ENCODE data around the gene HOXA9.
A peak's percentile ranks its signal among the peaks of the same experiment; 100 is the strongest.

The HOXA9 gene

DNA sequence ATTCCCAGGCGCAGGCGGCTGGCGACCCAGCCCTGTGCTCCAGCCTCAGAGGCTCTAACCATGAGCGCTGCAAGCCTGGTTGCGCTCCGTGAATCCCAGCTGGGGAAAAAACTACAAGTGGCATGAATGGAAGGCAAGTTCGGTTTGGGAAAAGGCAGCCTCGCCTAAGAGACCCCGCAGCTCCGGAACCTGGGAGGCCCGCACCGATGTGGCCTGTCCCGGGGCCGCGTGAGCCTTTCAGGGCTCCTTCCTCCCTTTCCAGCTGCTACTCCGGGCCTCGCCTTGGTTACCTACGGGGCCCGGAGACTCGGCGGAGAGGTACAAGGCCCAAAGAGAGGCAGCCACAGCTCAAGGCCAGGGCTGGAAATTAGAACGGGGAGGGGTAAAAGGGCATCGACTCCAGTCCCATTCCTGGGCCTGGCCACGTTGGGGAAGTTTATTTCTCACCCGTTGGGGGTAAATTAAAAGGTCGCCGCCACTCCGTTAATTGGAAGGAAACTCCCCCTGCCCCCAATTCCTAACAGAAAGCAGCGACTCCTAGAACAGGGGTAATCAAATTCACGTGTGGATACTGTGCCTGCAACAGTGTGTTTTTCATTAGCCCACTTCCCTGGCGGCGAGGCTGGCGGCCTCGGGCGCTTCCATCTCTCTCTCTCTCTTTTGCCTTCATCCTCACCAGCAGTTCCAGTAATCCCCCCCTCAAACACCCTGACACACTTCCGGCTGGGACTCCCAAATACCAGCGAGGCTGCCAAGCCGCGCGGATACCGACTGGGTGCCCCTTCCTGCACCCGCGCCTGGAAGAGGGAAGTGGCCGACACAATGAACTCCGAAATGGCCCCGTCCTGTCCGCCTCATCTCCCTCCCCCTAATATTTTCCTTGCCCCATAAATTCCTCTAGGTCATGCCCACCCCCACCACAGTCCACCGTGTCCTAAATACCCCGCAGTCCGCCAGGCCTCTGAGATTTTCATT lies 1.5 kb upstream of the HOXA9 start:
- DNase-seq (ENCODE audit: insufficient read length, low spot score): no peak
- peak; percentile 57 for FAIRE-seq

- FAIRE-seq (no peak), DNase-seq (ENCODE audit: insufficient read length, low spot score) (no peak)
Observed at GRCh38 chr7:27165996-27166530, 726 bp upstream of the HOXA9 start.

DNA sequence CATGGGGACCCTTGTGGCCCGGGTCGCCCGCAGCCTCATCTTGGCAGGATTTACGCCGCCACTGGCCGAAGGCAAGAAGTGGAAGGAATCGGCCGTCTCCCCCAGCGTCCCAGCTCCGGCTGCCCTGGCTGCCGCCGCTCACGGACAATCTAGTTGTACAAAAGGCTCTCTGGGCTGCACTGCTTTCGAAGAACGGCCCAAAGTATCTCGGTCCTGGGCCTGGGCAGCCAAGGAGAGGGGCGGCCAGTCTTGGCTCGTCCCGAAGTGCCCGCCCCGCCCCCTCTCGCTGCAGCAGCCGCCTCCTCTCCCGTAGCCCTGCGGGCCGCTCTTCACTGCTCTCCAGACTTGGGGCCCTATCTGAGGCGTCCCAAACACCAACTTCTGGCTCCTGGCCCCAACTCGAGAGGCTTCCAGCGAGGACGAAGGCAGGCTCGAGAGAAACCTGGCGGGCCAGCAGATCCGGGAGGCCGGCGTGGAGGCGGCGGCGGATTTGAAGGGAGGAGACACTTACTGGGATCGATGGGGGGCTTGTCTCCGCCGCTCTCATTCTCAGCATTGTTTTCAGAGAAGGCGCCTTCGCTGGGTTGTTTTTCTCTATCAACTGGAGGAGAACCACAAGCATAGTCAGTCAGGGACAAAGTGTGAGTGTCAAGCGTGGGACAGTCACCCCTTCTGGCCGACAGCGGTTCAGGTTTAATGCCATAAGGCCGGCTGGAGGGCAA lies 809 bp downstream of the HOXA9 start:
- DNase-seq (ENCODE audit: insufficient read length, low spot score): no peak
- peak; percentile 9 for FAIRE-seq

DNA sequence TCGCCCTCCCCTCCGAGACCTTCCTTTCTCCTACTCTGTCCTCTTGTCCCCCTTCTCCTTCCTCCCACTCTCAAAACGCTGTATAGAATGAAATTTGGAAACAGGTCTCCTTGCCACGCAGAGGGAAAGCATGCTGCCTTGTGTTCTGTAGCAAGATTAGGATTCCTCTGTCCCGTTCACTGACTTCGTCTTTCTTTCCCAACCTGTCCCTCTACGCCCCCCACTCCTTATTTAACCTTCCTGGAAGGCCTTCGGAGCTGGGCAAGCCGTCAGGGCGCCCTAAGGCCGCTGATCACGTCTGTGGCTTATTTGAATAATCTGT lies 1.3 kb downstream of the HOXA9 start:
- DNase-seq (ENCODE audit: insufficient read length, low spot score) (no peak), FAIRE-seq (no peak)

DNA sequence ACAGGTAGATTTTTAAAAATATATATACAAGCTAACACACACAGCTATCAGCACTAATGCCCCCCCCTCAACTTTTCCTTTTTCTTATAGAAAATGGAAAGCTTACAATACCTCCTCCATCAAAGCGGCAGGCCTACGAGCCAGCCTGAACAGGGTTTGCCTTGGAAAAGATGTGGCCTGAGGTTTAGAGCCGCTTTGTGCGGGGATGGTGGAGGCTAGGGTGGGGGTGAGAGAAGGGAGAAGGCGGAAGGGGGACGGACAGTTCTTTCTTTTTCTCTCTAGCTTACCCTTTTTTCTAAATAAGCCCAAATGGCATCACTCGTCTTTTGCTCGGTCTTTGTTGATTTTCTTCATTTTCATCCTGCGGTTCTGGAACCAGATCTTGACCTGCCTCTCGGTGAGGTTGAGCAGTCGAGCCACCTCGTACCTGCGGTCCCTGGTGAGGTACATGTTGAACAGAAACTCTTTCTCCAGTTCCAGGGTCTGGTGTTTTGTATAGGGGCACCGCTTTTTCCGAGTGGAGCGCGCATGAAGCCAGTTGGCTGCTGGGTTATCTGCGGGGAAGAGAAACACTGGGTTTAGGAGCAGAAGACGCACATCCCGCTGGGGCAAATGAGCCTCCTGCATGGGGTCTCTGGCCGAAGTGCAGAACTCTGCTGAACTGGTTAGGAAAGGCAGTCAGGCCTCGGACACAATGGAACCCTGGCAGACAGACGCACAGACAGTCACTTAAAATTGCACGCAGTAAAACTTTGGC lies 1.9 kb downstream of the HOXA9 start:
- FAIRE-seq: no peak
- DNase-seq (ENCODE audit: insufficient read length, low spot score): no peak

DNA sequence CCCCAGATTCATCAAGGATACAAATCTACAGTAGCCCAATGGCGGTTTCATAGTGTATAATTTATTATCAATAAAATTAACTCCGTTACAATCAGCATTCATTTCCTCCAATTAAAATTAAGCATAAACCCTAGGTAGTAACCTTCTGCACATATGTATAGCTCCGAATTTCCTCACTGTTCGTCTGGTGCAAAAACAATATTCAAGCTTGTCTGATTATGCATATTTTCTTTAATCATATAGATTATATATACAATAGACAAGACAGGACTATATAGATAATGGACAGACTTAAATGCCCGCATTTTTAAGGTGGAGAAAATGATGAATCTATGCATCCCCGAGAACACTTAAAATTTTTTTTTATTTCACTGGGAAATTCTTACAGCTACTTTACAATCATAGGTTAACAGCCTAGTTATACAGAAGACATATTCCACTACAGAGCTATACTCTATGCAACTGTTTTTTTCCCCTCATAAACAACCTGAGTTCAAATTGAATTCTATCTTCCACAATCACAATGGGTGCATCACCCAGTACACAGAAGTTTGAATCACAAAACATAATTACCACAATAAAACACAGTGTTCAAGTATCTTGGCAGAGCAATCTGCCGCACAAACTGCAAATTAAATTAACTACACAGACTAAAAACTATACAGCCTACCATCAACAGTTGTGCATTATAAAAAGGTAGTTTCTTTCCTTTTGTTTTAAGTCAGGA lies 2.6 kb downstream of the HOXA9 start:
- DNase-seq (ENCODE audit: insufficient read length, low spot score) (no peak), FAIRE-seq (no peak)

DNA sequence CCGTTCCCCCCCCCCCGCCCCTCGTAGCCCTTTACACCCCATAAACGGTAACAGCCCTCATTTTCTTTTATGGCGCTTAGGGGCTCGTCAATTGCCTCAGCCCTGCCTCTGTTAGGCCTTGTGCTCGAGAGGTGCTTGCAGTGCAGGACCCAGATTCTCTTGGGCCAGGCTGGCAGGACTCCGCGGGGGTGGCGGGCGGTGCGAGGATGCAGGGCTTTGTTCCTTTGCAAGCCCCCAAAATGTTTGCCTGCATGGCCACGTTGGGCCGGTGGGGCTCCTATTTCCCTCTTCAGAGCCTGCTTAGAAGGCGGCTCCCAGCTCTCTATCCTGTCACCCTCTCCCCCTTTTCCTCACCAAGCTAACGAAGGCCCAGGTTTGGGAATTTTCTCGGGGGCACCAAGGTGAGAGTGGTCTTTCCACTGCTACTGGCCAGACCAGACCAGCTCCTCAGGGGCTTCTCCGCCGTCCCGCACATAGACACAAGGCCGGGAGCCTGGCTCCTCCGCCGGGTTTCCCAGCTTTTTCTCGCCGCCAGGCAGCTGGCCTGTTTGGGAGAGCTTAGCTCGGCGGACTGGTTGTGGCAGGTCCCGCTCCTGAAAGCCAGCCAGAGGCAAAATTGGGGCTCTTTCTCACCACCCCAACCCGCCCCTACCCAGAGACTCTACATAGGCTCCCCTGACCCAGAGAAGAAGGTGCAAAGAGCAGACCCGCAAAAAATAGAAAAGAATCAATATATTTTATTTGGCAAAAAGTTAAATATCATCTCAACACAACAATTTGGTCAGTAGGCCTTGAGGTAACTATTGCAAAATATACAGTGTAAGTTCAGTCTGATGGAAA lies 3.4 kb downstream of the HOXA9 start:
- FAIRE-seq (no peak), DNase-seq (ENCODE audit: insufficient read length, low spot score) (no peak)

- no peak for DNase-seq (ENCODE audit: insufficient read length, low spot score)
- no peak for FAIRE-seq
Observed at GRCh38 chr7:27161214-27161720, 4.1 kb downstream of the HOXA9 start.

DNA sequence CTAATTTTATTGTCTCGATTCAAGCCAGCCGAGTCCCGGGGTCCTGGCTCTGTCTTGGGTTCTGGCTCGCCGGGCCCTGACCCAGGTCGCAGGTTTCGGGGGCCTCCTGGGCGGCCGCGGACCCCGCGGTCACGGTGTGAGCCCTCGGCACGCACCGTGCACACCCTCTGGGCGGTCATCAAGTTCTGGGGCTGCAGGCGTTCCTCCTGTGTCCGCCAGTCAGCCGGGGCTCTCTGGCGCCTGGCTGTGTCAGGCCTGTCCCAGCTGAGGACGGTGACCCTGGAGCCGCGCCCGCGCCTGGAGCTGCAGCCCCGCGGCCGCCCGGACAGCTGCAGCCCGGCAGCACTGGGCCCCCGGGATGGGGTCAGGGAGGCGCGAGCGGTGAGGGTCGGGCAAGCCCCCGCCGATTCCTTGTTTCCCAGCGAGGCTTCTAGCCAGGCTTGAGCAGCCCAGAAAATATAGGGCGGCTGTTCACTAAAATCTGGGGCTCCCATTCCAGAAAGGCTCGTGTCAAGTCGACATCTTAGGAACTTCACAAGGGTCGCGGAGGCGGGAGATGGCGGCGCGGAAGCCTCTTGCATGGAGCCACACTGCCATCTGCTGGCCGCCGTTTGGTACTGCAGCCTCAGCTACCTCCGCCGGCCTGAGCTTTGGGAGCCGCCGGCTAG lies 4.7 kb downstream of the HOXA9 start:
- peak; percentile 72 for FAIRE-seq
- DNase-seq (ENCODE audit: insufficient read length, low spot score): peak; percentile 76

DNA sequence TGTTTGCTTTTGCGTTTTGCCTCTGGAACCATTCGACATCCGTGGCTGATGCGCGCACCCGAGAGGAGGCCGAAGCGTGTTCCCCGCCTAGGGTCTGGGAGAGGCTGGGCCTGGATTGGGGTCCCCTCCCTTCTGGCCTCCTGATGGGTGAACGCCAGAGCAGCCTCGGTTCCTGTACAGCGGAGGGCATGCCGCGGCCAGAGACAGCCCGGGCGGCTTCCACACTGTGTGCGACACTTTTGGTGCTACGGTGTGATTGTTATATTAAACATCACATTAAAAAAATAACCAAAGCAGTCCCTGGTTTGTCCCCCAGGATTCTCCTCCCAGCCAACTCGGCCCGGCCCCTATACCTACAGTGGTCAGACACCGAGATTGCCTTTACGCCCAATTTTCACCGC lies 5.2 kb downstream of the HOXA9 start:
- no peak for DNase-seq (ENCODE audit: insufficient read length, low spot score)
- no peak for FAIRE-seq

- FAIRE-seq: no peak
Observed at GRCh38 chr7:27159266-27160144, 5.8 kb downstream of the HOXA9 start.

DNA sequence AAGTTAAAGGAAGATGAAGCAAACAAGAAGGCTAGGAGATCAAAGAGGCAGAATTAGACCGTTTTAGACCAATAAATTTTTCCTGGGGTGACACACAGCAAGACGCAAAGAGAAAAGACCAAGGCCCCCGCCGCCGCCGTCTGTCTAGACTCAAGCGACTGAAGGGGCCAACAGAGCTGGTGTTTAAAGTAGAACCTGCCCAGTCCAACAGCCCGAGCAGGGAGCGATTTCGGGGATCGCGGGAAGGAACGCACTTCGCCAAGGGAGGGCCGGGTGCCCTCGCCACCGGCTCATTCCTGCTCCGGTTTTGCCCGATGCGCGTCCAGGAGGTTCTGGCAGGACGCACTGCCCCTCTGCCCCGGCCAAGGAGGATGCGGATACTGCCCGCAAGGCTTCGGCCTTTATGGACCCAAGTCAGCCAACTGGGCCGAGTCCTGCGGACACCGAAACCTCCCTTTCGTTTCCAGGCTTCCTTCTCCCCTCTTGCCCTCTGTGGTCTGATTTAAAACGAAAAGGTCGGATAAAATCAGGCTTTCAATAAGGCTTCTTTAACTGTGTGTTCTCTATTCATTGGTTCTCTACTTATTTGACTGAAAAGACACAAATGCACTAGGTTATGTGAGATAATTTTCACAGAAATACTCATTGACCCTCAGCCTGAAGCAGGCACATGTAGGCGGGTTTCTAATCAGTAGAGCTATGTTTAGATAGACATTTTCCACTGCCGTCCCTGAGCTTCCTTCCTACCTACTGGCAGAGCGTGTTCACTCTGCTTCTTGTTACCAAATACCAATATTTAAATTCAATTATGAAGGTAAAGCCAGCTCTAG lies 6.7 kb downstream of the HOXA9 start:
- no peak for DNase-seq (ENCODE audit: insufficient read length, low spot score)
- FAIRE-seq: no peak

More at GRCh38 chr7:27159266-27160144, 5.8 kb downstream of the HOXA9 start:
- no peak for DNase-seq (ENCODE audit: insufficient read length, low spot score)

- FAIRE-seq: no peak
Observed at GRCh38 chr7:27157702-27158431, 7.5 kb downstream of the HOXA9 start.

DNA sequence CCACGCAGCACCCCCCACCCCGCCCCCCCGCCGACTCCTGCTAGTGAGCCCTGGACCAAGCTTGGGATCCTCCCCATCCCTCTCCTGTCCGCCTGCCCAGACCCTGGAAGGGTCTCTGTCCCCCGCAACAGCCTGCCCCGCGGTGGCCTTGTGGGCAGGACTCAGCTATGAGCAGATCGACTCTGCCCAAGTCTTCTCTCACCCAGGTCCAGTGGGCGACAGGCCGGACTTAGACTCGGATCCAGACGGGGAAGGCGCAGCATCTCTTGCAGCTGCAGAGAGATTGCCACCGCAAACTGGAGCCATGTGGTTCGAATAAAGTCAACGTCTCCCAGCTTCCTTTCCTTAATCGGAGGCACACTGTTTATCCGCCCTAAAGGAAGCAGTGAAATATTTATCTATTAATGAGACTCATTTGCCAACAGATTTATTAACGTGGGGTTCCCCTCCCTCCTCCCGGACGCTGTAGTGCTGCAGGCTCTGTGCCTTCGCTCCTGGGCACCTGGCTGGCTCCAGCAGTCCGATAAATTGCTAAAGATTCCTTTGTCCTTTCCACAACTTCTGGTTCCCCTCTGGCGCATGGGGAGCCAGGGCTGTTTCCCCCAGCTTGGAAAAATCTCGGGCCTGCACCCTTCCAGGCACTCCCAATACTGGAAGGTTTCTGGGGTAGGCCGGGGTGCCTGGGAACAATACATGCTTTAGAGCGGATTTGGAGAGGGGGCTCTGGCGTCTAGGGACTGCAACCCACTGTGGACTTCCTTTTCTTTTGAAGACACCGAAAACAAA lies 8.2 kb downstream of the HOXA9 start:
- FAIRE-seq: no peak
- no peak for DNase-seq (ENCODE audit: insufficient read length, low spot score)

More at GRCh38 chr7:27157702-27158431, 7.5 kb downstream of the HOXA9 start:
- no peak for DNase-seq (ENCODE audit: insufficient read length, low spot score)

DNA sequence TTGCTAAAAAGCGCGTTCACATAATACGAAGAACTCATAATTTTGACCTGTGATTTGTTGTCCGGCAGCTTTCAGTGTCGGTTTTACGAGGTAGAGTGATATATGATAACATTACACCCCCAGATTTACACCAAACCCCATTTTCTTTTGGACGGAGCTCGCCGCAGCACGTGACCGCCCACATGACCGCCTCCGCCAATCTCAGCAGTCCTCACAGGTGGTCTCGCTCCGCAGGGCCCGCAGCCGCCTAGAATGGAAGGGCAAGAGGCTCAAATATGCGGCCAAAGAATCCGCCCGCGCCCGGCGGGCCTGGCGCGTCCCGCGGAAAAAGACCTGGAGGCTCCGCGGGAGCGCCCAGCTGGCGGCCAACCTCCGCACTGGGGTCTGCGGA lies 8.8 kb downstream of the HOXA9 start, which contains the start of gene HOXA7:
Gene HOXA7, minus strand, starts transcription at position 168 of the 391 bp plus-strand sequence. Its CDS starts 130 bp downstream, at position 38.
- DNase-seq (ENCODE audit: insufficient read length, low spot score) (peak; percentile 81), FAIRE-seq (no peak)

Data from HTR-8/SVneo (cell line).